Measurements from ENCODE around the gene GRK4.
"Not testable (repeated sequence)": the region's sequence is repeated elsewhere in the genome, so short reads cannot be mapped to it uniquely, and the experiment has no call there.

GRK4 gene

GRCh38 chr4:2942532-2943363, 20.6 kb upstream of the GRK4 start:
- ATAC-seq (peak; percentile 41), DNase-seq (no peak)
- Mint-ChIP-seq H3K27me3 (no peaks in the 10 kb centered on the region), H3K4me1 (peaks cover 55% of the 10 kb centered on the region), H3K27ac (peak overlapping the region; percentile 84), H3K4me3 (peak overlapping the region; percentile 29), H3K9me3 (no peaks in the 10 kb centered on the region), H3K36me3 (ENCODE audit: low read depth) (peaks cover 84% of the 10 kb centered on the region)

- H3K4me3 Mint-ChIP-seq, result no peak overlapping the region
Measured at GRCh38 chr4:2943364-2944090, 19.8 kb upstream of the GRK4 start.

GRCh38 chr4:2944091-2944482, 19.3 kb upstream of the GRK4 start:
- no peaks in the 10 kb centered on the region for H3K9me3 Mint-ChIP-seq
- peak overlapping the region; percentile 35 for H3K27ac Mint-ChIP-seq
- DNase-seq (no peak), ATAC-seq (no peak)
- peaks cover 44% of the 10 kb centered on the region for H3K4me1 Mint-ChIP-seq
- no peaks in the 10 kb centered on the region for H3K27me3 Mint-ChIP-seq
- peaks cover 79% of the 10 kb centered on the region for H3K36me3 Mint-ChIP-seq (ENCODE audit: low read depth)
- H3K4me3 Mint-ChIP-seq, result no peak overlapping the region

More at GRCh38 chr4:2943364-2944090, 19.8 kb upstream of the GRK4 start:
- no peaks in the 10 kb centered on the region for H3K9me3 Mint-ChIP-seq
- peak overlapping the region; percentile 84 for H3K27ac Mint-ChIP-seq
- peaks cover 79% of the 10 kb centered on the region for H3K36me3 Mint-ChIP-seq (ENCODE audit: low read depth)
- no peaks in the 10 kb centered on the region for H3K27me3 Mint-ChIP-seq
- DNase-seq, result no peak
- peaks cover 49% of the 10 kb centered on the region for H3K4me1 Mint-ChIP-seq
- ATAC-seq, result no peak

- peak overlapping the region; percentile 59 for H3K27ac Mint-ChIP-seq
- H3K36me3 Mint-ChIP-seq (ENCODE audit: low read depth), result peaks cover 78% of the 10 kb centered on the region
Measured at GRCh38 chr4:2944586-2945526, 18.5 kb upstream of the GRK4 start.

GRCh38 chr4:2945619-2946604, 17.5 kb upstream of the GRK4 start:
- H3K27me3 Mint-ChIP-seq, H3K4me3 Mint-ChIP-seq, H3K9me3 Mint-ChIP-seq, ATAC-seq, DNase-seq: not testable (repeated sequence)
- H3K4me1 Mint-ChIP-seq, result peaks cover 35% of the 10 kb centered on the region
- peak overlapping the region; percentile 65 for H3K27ac Mint-ChIP-seq
- H3K36me3 Mint-ChIP-seq (ENCODE audit: low read depth), result peaks cover 77% of the 10 kb centered on the region

More at GRCh38 chr4:2944586-2945526, 18.5 kb upstream of the GRK4 start:
- ATAC-seq, result no peak
- no peaks in the 10 kb centered on the region for H3K9me3 Mint-ChIP-seq
- DNase-seq, result no peak
- peaks cover 38% of the 10 kb centered on the region for H3K4me1 Mint-ChIP-seq
- no peaks in the 10 kb centered on the region for H3K27me3 Mint-ChIP-seq
- H3K4me3 Mint-ChIP-seq, result no peak overlapping the region

- Mint-ChIP-seq H3K4me1 (peaks cover 34% of the 10 kb centered on the region), H3K36me3 (ENCODE audit: low read depth) (peaks cover 79% of the 10 kb centered on the region), H3K27ac (no peak overlapping the region), H3K4me3 (no peak overlapping the region), H3K9me3 (no peaks in the 10 kb centered on the region), H3K27me3 (no peaks in the 10 kb centered on the region)
- no peak for DNase-seq
- no peak for ATAC-seq
Measured at GRCh38 chr4:2946812-2947600, 16.4 kb upstream of the GRK4 start.

- peaks cover 79% of the 10 kb centered on the region for H3K36me3 Mint-ChIP-seq (ENCODE audit: low read depth)
- H3K9me3 Mint-ChIP-seq, result no peaks in the 10 kb centered on the region
- no peak overlapping the region for H3K4me3 Mint-ChIP-seq
- H3K4me1 Mint-ChIP-seq, result peaks cover 31% of the 10 kb centered on the region
- no peak for DNase-seq
- H3K27me3 Mint-ChIP-seq, result no peaks in the 10 kb centered on the region
- ATAC-seq, result no peak
- no peak overlapping the region for H3K27ac Mint-ChIP-seq
Measured at GRCh38 chr4:2947926-2948325, 15.4 kb upstream of the GRK4 start.

- DNase-seq, result no peak
- H3K4me3 Mint-ChIP-seq, result no peak overlapping the region
- H3K27ac Mint-ChIP-seq, result no peak overlapping the region
- H3K4me1 Mint-ChIP-seq, result peaks cover 36% of the 10 kb centered on the region
- ATAC-seq, result peak; percentile 42
- peaks cover 82% of the 10 kb centered on the region for H3K36me3 Mint-ChIP-seq (ENCODE audit: low read depth)
- H3K9me3 Mint-ChIP-seq, result no peaks in the 10 kb centered on the region
- H3K27me3 Mint-ChIP-seq, result no peaks in the 10 kb centered on the region
Measured at GRCh38 chr4:2948895-2949781, 14.2 kb upstream of the GRK4 start.

GRCh38 chr4:2949782-2950125, 13.6 kb upstream of the GRK4 start:
- Mint-ChIP-seq H3K9me3 (no peaks in the 10 kb centered on the region), H3K27me3 (no peaks in the 10 kb centered on the region), H3K27ac (peak overlapping the region; percentile 54), H3K4me1 (peaks cover 38% of the 10 kb centered on the region), H3K36me3 (ENCODE audit: low read depth) (peaks cover 82% of the 10 kb centered on the region), H3K4me3 (no peak overlapping the region)
- ATAC-seq (no peak), DNase-seq (no peak)

- peak overlapping the region; percentile 54 for H3K27ac Mint-ChIP-seq
- peaks cover 76% of the 10 kb centered on the region for H3K36me3 Mint-ChIP-seq (ENCODE audit: low read depth)
- ATAC-seq (no peak), DNase-seq (no peak)
- H3K4me3 Mint-ChIP-seq, result no peak overlapping the region
- H3K4me1 Mint-ChIP-seq, result peaks cover 34% of the 10 kb centered on the region
- no peaks in the 10 kb centered on the region for H3K9me3 Mint-ChIP-seq
- H3K27me3 Mint-ChIP-seq, result no peaks in the 10 kb centered on the region
Measured at GRCh38 chr4:2950221-2950989, 13.0 kb upstream of the GRK4 start.

- H3K9me3 Mint-ChIP-seq, result no peaks in the 10 kb centered on the region
- no peak for DNase-seq
- H3K4me3 Mint-ChIP-seq, result peak overlapping the region; percentile 69
- peaks cover 84% of the 10 kb centered on the region for H3K36me3 Mint-ChIP-seq (ENCODE audit: low read depth)
- no peaks in the 10 kb centered on the region for H3K27me3 Mint-ChIP-seq
- ATAC-seq, result no peak
- peaks cover 59% of the 10 kb centered on the region for H3K4me1 Mint-ChIP-seq
- peak overlapping the region; percentile 94 for H3K27ac Mint-ChIP-seq
Measured at GRCh38 chr4:2953496-2953895, 9.9 kb upstream of the GRK4 start.

Data from activated naive CD8-positive, alpha-beta T cell treated with anti-CD3 and anti-CD28 coated beads, Interleukin-2, amount 50 U/mL, for 24 hours (primary cell).